HCT116 (cell line): ENCODE data around the gene PRKN.

Experiments used
- CTCF ChIP-seq, 3 experiments: fragments of 200-600 bp in 1 of 3; sonication (generic) in 1 of 3; IDR thresholded peaks in 2 of 3; conservative IDR thresholded peaks in 1 of 3; 2 replicates each; pipeline ENCODE4 v1.5.1; 2012 to 2017; ENCODE audit warnings: low read depth in 2 of 3, low read length in 2 of 3, antibody characterized with exemption in 1 of 3, borderline replicate concordance in 1 of 3, control low read depth in 1 of 3, mild to moderate bottlenecking in 1 of 3, mixed read lengths in 1 of 3, mixed run types in 1 of 3, moderate library complexity in 1 of 3; ENCODE audit not compliant: insufficient read depth in 1 of 3
- EGR1 ChIP-seq: IDR thresholded peaks from 2 replicates; pipeline ENCODE4 v1.6.1; 2012; ENCODE audit warnings: low read depth
- EZH2 ChIP-seq: fragments of 200-600 bp; sonication (generic); IDR thresholded peaks from 2 replicates; pipeline ENCODE4 v1.6.1; 2017; ENCODE audit warnings: antibody characterized with exemption, mixed run types
- EZH2phosphoT487 ChIP-seq: fragments of 200-600 bp; IDR thresholded peaks from 2 replicates; pipeline ENCODE4 v1.6.1; 2018; ENCODE audit warnings: antibody characterized with exemption, borderline replicate concordance
- POLR2A ChIP-seq: IDR thresholded peaks from 2 replicates; pipeline ENCODE4 v1.7.0; 2011; ENCODE audit warnings: borderline replicate concordance; ENCODE audit not compliant: insufficient read depth, insufficient read length; ENCODE audit errors: extremely low read depth
- POLR2AphosphoS5 ChIP-seq: IDR thresholded peaks from 2 replicates; pipeline ENCODE4 v1.6.1; 2011; ENCODE audit warnings: mild to moderate bottlenecking, low read depth, low read length, moderate library complexity
- RAD21 ChIP-seq: IDR thresholded peaks from 2 replicates; pipeline ENCODE4 v1.6.1; 2012; ENCODE audit warnings: low read depth, mild to moderate bottlenecking
- REST ChIP-seq: IDR thresholded peaks from 2 replicates; pipeline ENCODE4 v1.6.1; 2012; ENCODE audit warnings: low read depth
- ZBTB33 ChIP-seq: IDR thresholded peaks from 2 replicates; pipeline ENCODE4 v1.6.1; 2011; ENCODE audit warnings: mild to moderate bottlenecking, low read length, moderate library complexity; ENCODE audit not compliant: insufficient replicate concordance; ENCODE audit errors: extremely low read depth

GRCh38 chr6:161503570-161503969 is 1224.0 kb downstream of the PRKN start:
- TF ChIP-seq CTCF (IDR thresholded peaks at IDR 0.05 in 2 of 3, conservative IDR thresholded peaks at IDR 0.05 in 1 of 3; ENCODE audit: borderline replicate concordance in 1 of 3, insufficient read depth in 1 of 3, low read depth in 2 of 3, low read length in 2 of 3) (no peak), REST (no peak), POLR2AphosphoS5 (no peak), EZH2 (no peak), RAD21 (no peak), EGR1 (no peak), EZH2phosphoT487 (no peak), POLR2A (no peak), ZBTB33 (no peak)
